Activated naive CD4-positive, alpha-beta T cell treated with anti-CD3 and anti-CD28 coated beads, Interleukin-2, amount 50 U/mL, for 72 hours (primary cell): Measurements from ENCODE around the gene TEDC1. TPM values are rescaled to one million over a fixed set of nuclear protein-coding genes. Genes with fewer than 3 reads are reported as not detected.

Experiments
- ATAC-seq, 2 donors: fragments of 150-1000 bp; cut with Tn5 transposase; 2 replicates each; pipeline ENCODE4 v1.10.0; 2021; ENCODE audit warnings: mild to moderate bottlenecking in 2 of 2, moderate library complexity in 2 of 2
- DNase-seq, 2 donors: peaks; one replicate each; pipeline ENCODE4 v3.0.0; 2021 to 2022; ENCODE audit warnings: low spot score in 2 of 2
- H3K27ac Mint-ChIP-seq, 2 donors: one replicate each; pipeline ENCODE4 v1.8.0; 2022; ENCODE audit warnings: mild to moderate bottlenecking in 2 of 2, mixed read lengths in 2 of 2
- H3K36me3 Mint-ChIP-seq, 2 donors: one replicate each; pipeline ENCODE4 v1.8.0; 2022; ENCODE audit warnings: mixed read lengths in 2 of 2
- H3K9me3 Mint-ChIP-seq, 2 donors: one replicate each; pipeline ENCODE4 v1.8.0; 2022; ENCODE audit warnings: mixed read lengths in 2 of 2
- total RNA-seq, 2 donors: library from RNA; stranded (reverse); gene quantifications; one replicate each; pipeline ENCODE4 v1.2.3, GENCODE V29; 2022

TEDC1 gene
- total RNA-seq, 2 donors from 2014 or later = 32.6 to 34.1 TPM

DNA sequence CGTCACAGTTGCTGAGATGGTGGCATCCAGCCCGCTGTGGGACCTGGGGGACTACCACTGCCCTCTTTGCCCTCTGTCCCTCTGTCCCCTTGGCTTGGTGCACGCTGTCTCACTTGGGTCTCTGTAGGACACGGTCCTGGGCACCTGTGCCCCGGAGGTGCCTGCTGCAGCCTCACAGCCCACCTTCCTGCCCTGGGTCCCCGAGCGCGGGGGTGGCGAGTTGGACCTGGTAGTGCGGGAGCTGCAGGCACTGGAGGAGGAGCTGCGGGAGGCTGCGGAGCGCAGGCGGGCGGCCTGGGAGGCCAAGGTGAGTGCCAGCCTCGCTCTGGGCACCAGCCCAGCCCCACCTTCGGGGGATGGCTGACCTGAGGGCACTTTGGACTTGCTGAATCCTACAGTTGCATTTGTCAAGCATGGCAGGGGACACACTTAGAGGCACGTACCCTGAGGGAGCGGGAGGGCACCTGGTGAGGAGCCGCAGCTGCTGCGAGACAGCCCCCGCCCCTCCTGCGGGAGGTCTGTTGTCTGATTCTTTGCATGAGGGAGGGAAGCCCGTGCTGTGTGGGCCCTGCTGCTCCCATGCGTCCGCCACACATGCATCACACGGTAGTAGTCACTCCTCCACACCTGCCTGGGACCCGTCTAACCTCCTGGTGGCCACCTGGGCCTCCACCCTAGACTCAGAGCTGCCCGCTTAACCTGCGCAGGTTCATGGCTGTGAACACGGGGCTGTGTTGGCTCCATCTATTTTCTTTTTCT is 6.8 kb downstream of the TEDC1 start:
- no peaks in the 10 kb centered on the region for H3K9me3 Mint-ChIP-seq
- no peaks in the 10 kb centered on the region for H3K36me3 Mint-ChIP-seq
- DNase-seq (no peak), ATAC-seq (no peak)
- peak overlapping the region; percentile 27 to 55 for H3K27ac Mint-ChIP-seq

DNA sequence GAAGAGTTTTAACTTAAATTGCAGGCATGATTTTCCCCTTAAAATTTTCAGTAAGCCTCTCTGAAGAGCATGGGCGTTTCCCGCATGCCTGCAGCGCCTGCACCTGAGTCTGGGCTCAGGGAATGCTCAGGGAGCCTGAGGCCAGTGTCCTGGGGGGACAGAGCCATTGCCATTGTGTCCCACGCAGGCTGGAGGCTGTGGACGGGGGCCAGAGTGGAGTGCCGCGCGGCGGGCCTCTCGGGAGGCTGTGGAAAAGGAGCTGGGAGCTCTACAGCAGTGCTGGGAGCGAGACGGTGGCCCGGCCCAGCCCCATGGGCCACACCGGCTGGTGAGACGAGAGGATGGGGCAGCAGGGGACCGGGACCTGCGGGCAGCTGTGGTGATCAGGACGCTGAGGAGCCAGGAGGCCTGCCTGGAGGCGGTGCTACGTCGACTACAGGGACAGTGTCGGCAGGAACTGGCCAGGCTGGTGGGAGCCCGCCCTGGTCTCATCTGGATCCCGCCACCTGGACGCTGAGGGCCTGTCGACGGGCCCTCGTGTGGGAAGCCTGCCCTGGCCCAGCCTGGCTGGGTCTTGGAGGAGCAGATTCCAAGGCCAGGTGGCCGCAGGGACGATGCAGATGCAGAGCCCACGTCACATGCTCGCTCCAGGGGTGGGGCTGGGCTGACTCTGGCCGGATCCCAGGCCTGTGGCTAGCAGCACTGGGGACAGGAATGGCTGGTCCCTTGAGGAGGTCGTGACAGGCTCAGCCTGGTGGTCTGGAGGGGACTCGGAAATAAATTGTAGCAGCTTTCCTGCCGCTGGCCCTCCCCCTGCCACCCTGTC is 7.6 kb downstream of the TEDC1 start:
- ATAC-seq = no peak
- Mint-ChIP-seq H3K36me3 (no peaks in the 10 kb centered on the region), H3K9me3 (no peaks in the 10 kb centered on the region), H3K27ac (peak overlapping the region; percentile 27 to 55)
- no peak for DNase-seq

GRCh38 chr14:105499256-105500035 is 8.4 kb downstream of the TEDC1 start:
- ATAC-seq (no peak), DNase-seq (no peak)
- Mint-ChIP-seq H3K9me3 (no peaks in the 10 kb centered on the region), H3K27ac (peak overlapping the region in 1 of 2 donors; percentile 54), H3K36me3 (no peaks in the 10 kb centered on the region)

DNA sequence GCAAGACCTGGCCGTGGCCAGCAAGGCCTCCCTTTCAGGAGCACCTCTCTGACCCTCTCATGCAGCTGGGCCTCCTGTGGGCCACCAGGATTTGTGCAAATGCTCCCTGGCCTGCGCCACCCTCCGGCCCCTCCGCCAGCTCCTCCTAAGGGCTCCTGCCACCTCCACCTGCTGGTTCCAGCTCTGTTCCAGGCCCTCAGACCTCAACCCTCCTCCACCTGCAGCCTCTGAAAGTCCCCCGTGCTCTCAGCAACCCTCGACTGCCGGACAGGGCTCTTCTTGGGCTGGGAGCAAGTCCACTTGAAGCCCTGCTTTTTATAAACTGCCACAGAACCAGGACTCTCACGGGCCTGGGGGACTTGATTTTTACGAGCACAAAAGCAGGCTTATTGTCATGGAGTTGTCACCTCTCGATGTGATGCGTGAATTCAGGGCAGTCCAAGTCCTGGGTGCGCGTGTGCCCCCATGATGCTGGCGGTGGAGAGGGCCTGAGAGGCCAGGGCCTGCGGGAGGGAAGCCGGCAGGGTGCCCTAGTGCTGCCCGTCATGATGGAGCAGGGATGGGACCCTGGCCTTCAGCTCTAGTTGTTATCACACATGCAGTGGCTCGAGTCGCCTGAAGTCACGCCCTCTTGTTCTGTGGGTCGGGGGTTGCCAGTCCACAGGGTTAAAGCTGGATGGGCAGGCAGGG is 9.1 kb downstream of the TEDC1 start:
- Mint-ChIP-seq H3K27ac (peak overlapping the region in 1 of 2 donors; percentile 54), H3K36me3 (no peaks in the 10 kb centered on the region), H3K9me3 (no peaks in the 10 kb centered on the region)
- ATAC-seq (no peak), DNase-seq (no peak)

- no peaks in the 10 kb centered on the region for H3K9me3 Mint-ChIP-seq
- ATAC-seq = no peak
- DNase-seq = no peak
- no peaks in the 10 kb centered on the region for H3K36me3 Mint-ChIP-seq
- H3K27ac Mint-ChIP-seq = peak overlapping the region in 1 of 2 donors; percentile 54
Measured at GRCh38 chr14:105500726-105501101, 9.7 kb downstream of the TEDC1 start.

DNA sequence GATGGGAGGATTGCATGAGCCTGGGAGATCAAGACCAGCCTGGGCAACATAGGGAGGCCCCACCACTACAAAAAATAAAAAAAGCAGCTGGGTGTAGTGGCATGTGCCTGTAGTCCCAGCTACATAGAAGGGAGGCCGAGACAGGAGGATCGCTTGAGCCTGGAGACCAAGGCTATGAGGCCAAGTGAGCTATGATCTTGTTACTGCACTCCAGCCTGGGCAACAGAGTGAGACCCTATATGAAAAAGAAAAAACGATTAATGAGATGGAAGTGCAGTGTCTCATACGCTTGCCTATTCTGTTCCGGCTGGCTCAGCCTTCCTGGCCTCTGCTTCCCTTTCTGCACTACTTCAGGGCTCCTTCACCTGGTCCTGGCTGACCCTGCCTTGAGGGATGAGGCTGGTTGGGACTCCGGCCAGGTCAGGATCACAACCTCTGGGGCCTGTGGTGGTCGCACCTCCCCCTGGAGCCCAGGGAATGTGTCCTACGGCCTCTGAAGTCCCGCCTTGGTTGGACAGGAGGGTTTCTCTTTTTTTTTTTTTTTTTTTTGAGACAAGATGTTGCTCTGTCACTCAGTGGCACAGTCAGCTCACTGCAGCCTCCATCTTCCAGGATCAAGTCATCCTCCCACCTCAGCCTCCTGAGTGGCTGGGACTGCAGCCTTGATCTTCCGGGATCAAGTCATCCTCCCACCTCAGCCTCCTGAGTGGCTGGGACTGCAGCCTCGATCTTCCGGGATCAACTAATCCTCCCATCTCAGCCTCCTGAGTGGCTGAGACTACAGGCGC is 10.7 kb downstream of the TEDC1 start:
- Mint-ChIP-seq H3K36me3 (no peaks in the 10 kb centered on the region), H3K9me3 (no peaks in the 10 kb centered on the region), H3K27ac (no peak overlapping the region)
- no peak for ATAC-seq
- no peak for DNase-seq

DNA sequence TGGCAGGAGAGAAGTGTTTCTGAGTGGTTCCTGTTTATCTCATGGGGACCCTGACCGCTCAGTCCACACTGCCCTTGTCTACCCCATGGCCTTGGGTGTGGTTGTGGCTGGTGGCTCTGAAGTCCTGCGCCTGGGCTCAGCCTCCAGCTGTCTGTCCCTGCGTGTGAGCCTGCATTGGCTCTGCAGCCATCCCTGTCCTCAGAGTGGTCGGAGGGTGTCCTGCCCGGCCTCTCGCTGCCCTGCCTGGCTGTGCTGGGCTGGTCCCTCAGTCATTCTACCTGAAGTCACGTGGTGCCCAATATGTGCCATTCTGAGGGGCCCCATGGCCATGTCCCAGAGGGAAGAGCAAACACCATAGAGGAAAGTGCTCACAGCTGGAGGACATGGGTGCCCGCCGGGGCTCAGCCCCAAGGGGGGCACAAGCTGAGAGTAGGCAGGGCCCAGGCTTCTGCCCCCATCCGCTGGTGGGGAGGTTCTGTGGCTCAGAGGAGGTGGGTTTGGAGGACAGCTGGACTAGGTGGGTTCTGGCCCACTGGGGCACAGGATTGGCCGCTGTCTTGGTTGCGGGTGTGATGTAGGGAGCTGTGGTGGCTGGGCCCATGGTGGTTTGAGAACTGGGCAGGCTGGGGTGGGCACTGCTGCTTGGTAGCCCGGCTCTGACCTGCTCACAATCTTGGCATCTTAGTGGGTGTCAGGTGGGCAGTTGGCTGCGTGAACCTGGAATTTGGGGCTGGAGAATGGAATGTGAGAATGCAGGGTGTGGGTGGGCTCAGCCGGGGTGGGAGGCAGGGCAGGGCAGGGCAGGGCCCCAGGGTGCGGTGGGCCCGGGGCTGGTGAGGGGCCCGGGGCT is 11.6 kb downstream of the TEDC1 start:
- ATAC-seq (no peak), DNase-seq (no peak)
- peak overlapping the region; percentile 19 to 29 for H3K27ac Mint-ChIP-seq
- no peaks in the 10 kb centered on the region for H3K9me3 Mint-ChIP-seq
- no peaks in the 10 kb centered on the region for H3K36me3 Mint-ChIP-seq

- DNase-seq (no peak), ATAC-seq (no peak)
- Mint-ChIP-seq H3K9me3 (no peaks in the 10 kb centered on the region), H3K36me3 (no peaks in the 10 kb centered on the region), H3K27ac (no peak overlapping the region)
Measured at GRCh38 chr14:105503296-105503640, 12.2 kb downstream of the TEDC1 start.

- Mint-ChIP-seq H3K36me3 (no peaks in the 10 kb centered on the region), H3K27ac (no peak overlapping the region), H3K9me3 (no peaks in the 10 kb centered on the region)
- DNase-seq = no peak
- ATAC-seq = no peak
Measured at GRCh38 chr14:105503935-105504692, 13.1 kb downstream of the TEDC1 start.

DNA sequence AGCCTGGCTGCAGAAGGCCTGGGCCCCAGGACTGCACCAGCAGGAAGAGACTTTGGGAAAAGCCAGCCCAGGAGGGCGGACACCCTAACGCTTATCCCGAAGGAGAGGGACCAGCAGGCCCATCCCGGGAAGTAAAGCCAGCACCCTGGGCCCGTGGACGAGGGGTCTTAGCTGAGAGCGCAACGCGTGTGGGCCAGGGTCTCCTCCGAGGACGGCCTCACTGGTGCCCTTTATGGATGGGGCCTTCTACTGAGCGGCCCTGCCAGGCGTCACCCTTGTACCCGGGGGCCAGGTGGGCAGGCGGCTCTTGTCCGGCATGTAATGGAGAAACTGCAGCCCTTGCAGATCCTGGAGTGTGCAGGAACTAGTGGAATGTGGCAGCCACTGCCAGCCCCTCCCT is 14.1 kb downstream of the TEDC1 start:
- Mint-ChIP-seq H3K9me3 (no peaks in the 10 kb centered on the region), H3K27ac (no peak overlapping the region), H3K36me3 (no peaks in the 10 kb centered on the region)
- ATAC-seq = no peak
- no peak for DNase-seq

DNA sequence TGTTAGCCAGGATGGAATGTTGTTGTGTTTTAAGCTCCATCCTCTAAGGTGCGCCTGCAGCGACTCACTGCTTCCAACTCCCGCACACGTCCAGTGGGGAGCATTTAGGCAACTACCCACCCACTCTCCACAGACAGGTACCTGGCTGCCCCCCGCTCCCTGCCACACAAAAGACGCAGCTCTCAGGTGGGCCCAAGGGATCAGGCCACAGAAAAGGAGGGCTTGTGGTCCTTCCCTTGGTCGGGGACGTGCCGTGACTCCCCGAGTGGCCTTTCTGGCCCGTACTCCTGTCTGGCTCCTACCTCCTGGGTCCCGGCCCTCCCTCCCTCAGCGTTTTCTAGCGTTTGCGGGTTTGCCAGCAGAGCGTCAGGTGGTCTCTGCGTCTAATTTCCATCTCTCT is 16.2 kb downstream of the TEDC1 start:
- no peak for DNase-seq
- no peak for ATAC-seq
- Mint-ChIP-seq H3K9me3 (no peaks in the 10 kb centered on the region), H3K27ac (no peak overlapping the region), H3K36me3 (no peaks in the 10 kb centered on the region)

GRCh38 chr14:105508069-105508468 is 17.0 kb downstream of the TEDC1 start:
- no peaks in the 10 kb centered on the region for H3K36me3 Mint-ChIP-seq
- ATAC-seq (no peak), DNase-seq (no peak)
- H3K9me3 Mint-ChIP-seq = no peaks in the 10 kb centered on the region
- H3K27ac Mint-ChIP-seq = no peak overlapping the region

DNA sequence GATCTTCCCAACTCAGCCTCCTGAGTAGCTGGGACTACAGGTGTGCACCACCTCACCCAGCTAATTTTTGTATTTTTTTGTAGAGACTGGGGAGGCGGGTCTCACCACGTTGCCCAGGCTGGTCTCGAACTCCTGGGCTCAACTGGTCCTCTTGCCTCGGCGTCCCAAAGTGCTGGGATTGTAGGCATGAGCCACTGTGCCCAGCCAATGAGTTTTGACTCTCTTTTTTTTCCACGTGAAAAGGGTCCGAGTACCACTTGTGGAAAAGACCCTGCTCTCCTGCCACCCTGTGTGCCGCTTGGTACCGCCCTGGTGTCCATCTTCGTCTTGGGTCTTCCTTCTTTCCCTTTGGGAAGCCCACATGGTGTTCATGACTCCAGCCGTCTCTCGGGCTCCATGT is 17.6 kb downstream of the TEDC1 start:
- H3K9me3 Mint-ChIP-seq = no peaks in the 10 kb centered on the region
- H3K27ac Mint-ChIP-seq = no peak overlapping the region
- DNase-seq (no peak), ATAC-seq (no peak)
- H3K36me3 Mint-ChIP-seq = no peaks in the 10 kb centered on the region

GRCh38 chr14:105517096-105517495 is 26.1 kb downstream of the TEDC1 start:
- Mint-ChIP-seq H3K9me3 (no peaks in the 10 kb centered on the region), H3K36me3 (no peaks in the 10 kb centered on the region), H3K27ac (no peak overlapping the region)
- DNase-seq (no peak), ATAC-seq (no peak)
